Vagina (tissue), 2 donors: ENCODE measurements around the gene CCNY.

ENCODE experiments used
- POLR2A ChIP-seq, 2 donors: fragments of 450-650 bp; IDR thresholded peaks; one replicate each; pipeline ENCODE4 v1.6.1; 2017; ENCODE audit warnings: antibody characterized with exemption in 2 of 2, mild to moderate bottlenecking in 2 of 2, moderate library complexity in 2 of 2
- TF ChIP-seq, protein P1 (sequence below), 3 experiments: fragments of 450-650 bp in 2 of 3; fragments of 200-600 bp in 1 of 3; sonication (generic) in 1 of 3; IDR thresholded peaks; one replicate each; pipeline ENCODE4 v1.5.1; 2017 to 2019; ENCODE audit warnings: antibody characterized with exemption in 3 of 3, mild to moderate bottlenecking in 2 of 3, moderate library complexity in 2 of 3

DNA sequence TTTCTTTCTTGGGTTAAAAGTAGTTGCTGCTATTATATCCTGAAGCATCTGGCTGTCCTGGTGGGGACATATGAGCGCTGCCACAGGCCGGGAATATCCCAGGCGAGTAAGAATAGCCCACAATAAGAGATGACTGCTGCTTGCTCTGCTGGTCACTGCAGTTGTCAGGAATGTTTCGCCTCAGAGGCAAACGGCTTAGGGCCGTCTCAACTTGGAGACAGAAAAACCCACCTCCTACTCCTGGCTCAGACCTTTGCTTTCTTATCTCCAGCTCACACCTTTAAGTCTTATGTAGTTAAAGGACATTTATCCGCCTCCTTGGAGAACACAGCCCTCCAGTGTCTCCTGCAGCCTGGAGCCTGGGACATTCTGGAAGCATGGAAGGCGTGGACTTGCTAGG lies 268.9 kb downstream of the CCNY start, which contains the start of gene GJD4:
- TF ChIP-seq POLR2A (IDR thresholded peaks at IDR 0.05) = no peak
- TF ChIP-seq, protein P1, sequence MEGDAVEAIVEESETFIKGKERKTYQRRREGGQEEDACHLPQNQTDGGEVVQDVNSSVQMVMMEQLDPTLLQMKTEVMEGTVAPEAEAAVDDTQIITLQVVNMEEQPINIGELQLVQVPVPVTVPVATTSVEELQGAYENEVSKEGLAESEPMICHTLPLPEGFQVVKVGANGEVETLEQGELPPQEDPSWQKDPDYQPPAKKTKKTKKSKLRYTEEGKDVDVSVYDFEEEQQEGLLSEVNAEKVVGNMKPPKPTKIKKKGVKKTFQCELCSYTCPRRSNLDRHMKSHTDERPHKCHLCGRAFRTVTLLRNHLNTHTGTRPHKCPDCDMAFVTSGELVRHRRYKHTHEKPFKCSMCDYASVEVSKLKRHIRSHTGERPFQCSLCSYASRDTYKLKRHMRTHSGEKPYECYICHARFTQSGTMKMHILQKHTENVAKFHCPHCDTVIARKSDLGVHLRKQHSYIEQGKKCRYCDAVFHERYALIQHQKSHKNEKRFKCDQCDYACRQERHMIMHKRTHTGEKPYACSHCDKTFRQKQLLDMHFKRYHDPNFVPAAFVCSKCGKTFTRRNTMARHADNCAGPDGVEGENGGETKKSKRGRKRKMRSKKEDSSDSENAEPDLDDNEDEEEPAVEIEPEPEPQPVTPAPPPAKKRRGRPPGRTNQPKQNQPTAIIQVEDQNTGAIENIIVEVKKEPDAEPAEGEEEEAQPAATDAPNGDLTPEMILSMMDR (IDR thresholded peaks at IDR 0.05) = no peak
